HEK293 (cell line): Measurements from ENCODE around the gene PAAF1.

Experiments used
- CTCF ChIA-PET: fragments of 350-600 bp; formaldehyde crosslinking; extraction: SDS; loops from one replicate; lab custom pipeline; 2021; ENCODE audit warnings: antibody characterized with exemption; lab: Yijun Ruan, JAX
- POLR2A ChIA-PET: fragments of 300-600 bp; formaldehyde crosslinking; extraction: SDS; loops from one replicate; lab custom pipeline; 2020; ENCODE audit warnings: antibody characterized with exemption, inconsistent platforms; lab: Yijun Ruan, JAX
- H3K27ac ChIP-seq: fragments of 200-500 bp; sonication (Bioruptor generic); 2 replicates; pipeline ENCODE4 v1.5.1; 2014; ENCODE audit warnings: low read depth, low read length, control low read depth, inconsistent platforms; ENCODE audit errors: extremely low read depth
- H3K36me3 ChIP-seq, 2 experiments: fragments of 200-500 bp in 1 of 2; sonication (Bioruptor generic) in 1 of 2; 1 replicate in 1 of 2; 2 replicates in 1 of 2; pipeline ENCODE4 v1.5.1; 2014 to 2017; ENCODE audit warnings: inconsistent platforms in 2 of 2, low read length in 2 of 2; ENCODE audit not compliant: control insufficient read depth in 2 of 2, insufficient read depth in 1 of 2
- H3K4me1 ChIP-seq: fragments of 200-500 bp; sonication (Bioruptor generic); 2 replicates; pipeline ENCODE4 v1.5.1; 2014; ENCODE audit warnings: mild to moderate bottlenecking, low read length, inconsistent platforms; ENCODE audit not compliant: control insufficient read depth, insufficient read depth
- H3K4me3 ChIP-seq: 2 replicates; pipeline ENCODE4 v1.5.1; 2011; ENCODE audit warnings: low read depth, mild to moderate bottlenecking, control low read depth, low read length, moderate library complexity
- H3K9me3 ChIP-seq: fragments of 200-500 bp; sonication (Bioruptor generic); 2 replicates; pipeline ENCODE4 v1.5.1; 2014; ENCODE audit warnings: low read depth, low read length, inconsistent platforms; ENCODE audit not compliant: control insufficient read depth, insufficient read depth
- ATF2 ChIP-seq: fragments of 450-650 bp; formaldehyde crosslinking; IDR thresholded peaks from 2 replicates; pipeline ENCODE4 v1.5.1; 2016; ENCODE audit warnings: missing biosample characterization, missing genetic modification characterization, low read depth
- BCL6B ChIP-seq: fragments of 450-650 bp; formaldehyde crosslinking; IDR thresholded peaks from 2 replicates; pipeline ENCODE4 v1.5.1; 2017; ENCODE audit warnings: missing biosample characterization, missing genetic modification characterization
- CTCF ChIP-seq: fragments of 450-650 bp; formaldehyde crosslinking; IDR thresholded peaks from 2 replicates; pipeline ENCODE4 v1.5.1; 2016; ENCODE audit warnings: missing biosample characterization, missing genetic modification characterization
- GLIS2 ChIP-seq: fragments of 450-650 bp; formaldehyde crosslinking; IDR thresholded peaks from 2 replicates; pipeline ENCODE4 v1.5.1; 2016; ENCODE audit warnings: missing biosample characterization, missing genetic modification characterization
- HOXC10 ChIP-seq: sonication (generic); formaldehyde crosslinking; IDR thresholded peaks from 2 replicates; pipeline ENCODE4 v1.8.1; 2023; ENCODE audit warnings: mild to moderate bottlenecking, missing genetic modification reagents
- KLF8 ChIP-seq: fragments of 450-650 bp; formaldehyde crosslinking; IDR thresholded peaks from 2 replicates; pipeline ENCODE4 v1.5.1; 2016; ENCODE audit warnings: missing biosample characterization, missing genetic modification characterization
- PBX3 ChIP-seq: sonication (generic); formaldehyde crosslinking; IDR thresholded peaks from 2 replicates; pipeline ENCODE4 v1.8.1; 2022; ENCODE audit warnings: mild to moderate bottlenecking, moderate library complexity, missing genetic modification reagents
- SP3 ChIP-seq: fragments of 450-650 bp; formaldehyde crosslinking; IDR thresholded peaks from 2 replicates; pipeline ENCODE4 v1.5.1; 2016; ENCODE audit warnings: missing biosample characterization, missing genetic modification characterization
- ZBTB21 ChIP-seq: fragments of 450-650 bp; formaldehyde crosslinking; IDR thresholded peaks from 2 replicates; pipeline ENCODE4 v1.5.1; 2017; ENCODE audit warnings: missing biosample characterization, missing genetic modification characterization
- ZBTB48 ChIP-seq: fragments of 450-650 bp; formaldehyde crosslinking; IDR thresholded peaks from 2 replicates; pipeline ENCODE4 v1.5.1; 2016; ENCODE audit warnings: missing biosample characterization, missing genetic modification characterization
- ZBTB49 ChIP-seq: fragments of 450-650 bp; formaldehyde crosslinking; IDR thresholded peaks from 2 replicates; pipeline ENCODE4 v1.5.1; 2016; ENCODE audit warnings: missing biosample characterization, missing genetic modification characterization, low read depth
- ZFP69B ChIP-seq: fragments of 450-650 bp; formaldehyde crosslinking; IDR thresholded peaks from 2 replicates; pipeline ENCODE4 v1.5.1; 2016; ENCODE audit warnings: missing biosample characterization, missing genetic modification characterization
- ZNF112 ChIP-seq: fragments of 450-650 bp; formaldehyde crosslinking; IDR thresholded peaks from 2 replicates; pipeline ENCODE4 v1.5.0; 2017; ENCODE audit warnings: missing biosample characterization, missing genetic modification characterization
- ZNF121 ChIP-seq: fragments of 450-650 bp; formaldehyde crosslinking; IDR thresholded peaks from 2 replicates; pipeline ENCODE4 v1.5.1; 2016; ENCODE audit warnings: missing biosample characterization, missing genetic modification characterization
- ZNF175 ChIP-seq: fragments of 450-650 bp; formaldehyde crosslinking; IDR thresholded peaks from 2 replicates; pipeline ENCODE4 v1.5.1; 2016; ENCODE audit warnings: missing biosample characterization, missing genetic modification characterization
- ZNF335 ChIP-seq: fragments of 450-650 bp; formaldehyde crosslinking; conservative IDR thresholded peaks from 2 replicates; pipeline ENCODE4 v1.5.1; 2016; ENCODE audit warnings: missing biosample characterization, missing genetic modification characterization
- ZNF362 ChIP-seq: fragments of 450-650 bp; formaldehyde crosslinking; IDR thresholded peaks from 2 replicates; pipeline ENCODE4 v1.5.1; 2016; ENCODE audit warnings: missing biosample characterization, missing genetic modification characterization
- ZNF416 ChIP-seq: fragments of 450-650 bp; formaldehyde crosslinking; IDR thresholded peaks from 2 replicates; pipeline ENCODE4 v1.5.1; 2016; ENCODE audit warnings: missing biosample characterization, missing genetic modification characterization
- ZNF449 ChIP-seq: fragments of 450-650 bp; formaldehyde crosslinking; IDR thresholded peaks from 2 replicates; pipeline ENCODE4 v1.5.1; 2017; ENCODE audit warnings: missing biosample characterization, mild to moderate bottlenecking, missing genetic modification characterization, moderate library complexity
- ZNF626 ChIP-seq: fragments of 450-650 bp; sonication (Bioruptor Pico); formaldehyde crosslinking; IDR thresholded peaks from 2 replicates; pipeline ENCODE4 v1.5.1; 2018; ENCODE audit warnings: missing biosample characterization, missing genetic modification characterization, inconsistent platforms
- ZNF660 ChIP-seq: fragments of 450-650 bp; IDR thresholded peaks from 2 replicates; pipeline ENCODE4 v1.5.1; 2018; ENCODE audit warnings: missing biosample characterization, mild to moderate bottlenecking, missing genetic modification characterization

Gene PAAF1

GRCh38 chr11:73944085-73944484 is 67.3 kb downstream of the PAAF1 start:
- H3K4me3 ChIP-seq: no peak overlapping the region
- no peaks in the 10 kb centered on the region for H3K4me1 ChIP-seq
- POLR2A ChIA-PET: no interaction called here
- H3K27ac ChIP-seq: no peak overlapping the region
- H3K9me3 ChIP-seq: no peaks in the 10 kb centered on the region
- TF ChIP-seq BCL6B (no peak), KLF8 (tag by site-specific recombination) (no peak), ZNF112 (tag by site-specific recombination) (no peak), PBX3 (CRISPR knock-in tag) (no peak), ZNF121 (tag by site-specific recombination) (no peak), ZNF362 (tag by site-specific recombination) (no peak), ZBTB21 (tag by site-specific recombination) (no peak), ZNF175 (tag by site-specific recombination) (no peak), GLIS2 (no peak), ZNF626 (tag by site-specific recombination) (no peak)
- H3K36me3 ChIP-seq: peaks cover 0 to 5% of the 10 kb centered on the region in 2 experiments; a peak in 1 of 3 replicates
- CTCF ChIA-PET: interaction anchor here (0.6 kb wide), 1 partner anchor 108 kb away, joined by 3 read pairs; no protein-coding TSS in a partner anchor

GRCh38 chr11:73944901-73945300 is 68.1 kb downstream of the PAAF1 start:
- ChIA-PET POLR2A (no interaction called here), CTCF (no interaction called here)
- no peak overlapping the region for H3K27ac ChIP-seq

GRCh38 chr11:73945396-73945795 is 68.6 kb downstream of the PAAF1 start:
- Histone ChIP-seq H3K27ac (no peak overlapping the region), H3K4me1 (no peaks in the 10 kb centered on the region), H3K9me3 (no peaks in the 10 kb centered on the region), H3K4me3 (no peak overlapping the region), H3K36me3 (peaks cover 0 to 5% of the 10 kb centered on the region in 2 experiments; a peak in 1 of 3 replicates)
- POLR2A ChIA-PET: no interaction called here
- CTCF ChIA-PET: interaction anchor here (1.0 kb wide), 1 partner anchor 10 kb away, joined by 3 read pairs; no protein-coding TSS in a partner anchor
- TF ChIP-seq ZBTB49 (no peak), ATF2 (tag by site-specific recombination) (no peak), HOXC10 (CRISPR knock-in tag) (no peak), CTCF (no peak), ZFP69B (tag by site-specific recombination) (no peak), ZBTB48 (no peak), ZNF416 (tag by site-specific recombination) (no peak), ZNF335 (tag by site-specific recombination) (no peak)

More at GRCh38 chr11:73944901-73945300, 68.1 kb downstream of the PAAF1 start:
- Histone ChIP-seq H3K9me3 (no peaks in the 10 kb centered on the region), H3K4me3 (no peak overlapping the region), H3K4me1 (no peaks in the 10 kb centered on the region)
- TF ChIP-seq ZNF449 (tag by site-specific recombination) (no peak), SP3 (tag by site-specific recombination) (no peak), ZNF660 (no peak)
- TF ChIP-seq, all 188 proteins: peak for 0
- H3K36me3 ChIP-seq: peaks cover 0 to 5% of the 10 kb centered on the region in 2 experiments; a peak in 1 of 3 replicates
